K562 (cell line): ENCODE data around the gene SLC1A7. TPM values are rescaled to one million over a fixed set of nuclear protein-coding genes. Genes with fewer than 3 reads are reported as not detected.

Source experiments
- ATAC-seq: fragments of 200-7000 bp; cut with Tn5 transposase; 3 replicates; pipeline ENCODE4 v1.9.1; 2020; ENCODE audit warnings: moderate library complexity
- BruUV-seq: library from RNA; stranded (reverse); fragments of 400-500 nt; replicated peaks from 2 replicates; lab custom pipeline; 2021; lab: Mats Ljungman, UMichigan
- CTCF ChIA-PET: fragments of 300-600 bp; formaldehyde crosslinking; extraction: SDS; loops from one replicate; lab custom pipeline; 2021; ENCODE audit warnings: low intra/inter-chr PET ratio; lab: Yijun Ruan, JAX
- POLR2A ChIA-PET: fragments of 300-600, 350-650 bp; sonication (Branson Sonifier 250); formaldehyde crosslinking; extraction: SDS; loops from one replicate; lab custom pipeline; 2021; ENCODE audit warnings: antibody characterized with exemption, inconsistent platforms; lab: Yijun Ruan, JAX
- DNase-seq, 4 experiments: peaks; one replicate each; pipeline versions ENCODE4 v3.0.0 to v3.0.0-alpha.2; 2011 to 2018; ENCODE audit warnings: low spot score in 3 of 4, mixed read lengths in 3 of 4; ENCODE audit errors: extremely low read depth in 1 of 4
- FAIRE-seq: peaks from 2 replicates; lab custom pipeline; 2011; peaks lifted over from hg19 to GRCh38; lab: Jason Lieb, UNC
- H2AFZ ChIP-seq: 2 replicates; pipeline ENCODE4 v1.6.0; 2011; ENCODE audit warnings: low read depth, low read length, control low read depth, inconsistent platforms
- H3K27ac ChIP-seq: fragments of 200-600 bp; 3 replicates; pipeline ENCODE4 v1.8.0; 2011; ENCODE audit warnings: low read depth, mild to moderate bottlenecking, control low read depth, inconsistent platforms, low read length, moderate library complexity, mixed read lengths; ENCODE audit errors: extremely low read depth
- H3K27me3 ChIP-seq, 2 experiments: fragments of 300-600 bp in 1 of 2; 2 replicates in 1 of 2; 3 replicates in 1 of 2; pipeline versions ENCODE4 v1.6.0 to v1.8.0; 2011; ENCODE audit warnings: inconsistent platforms in 2 of 2, low read length in 2 of 2, mild to moderate bottlenecking in 1 of 2, mixed read lengths in 1 of 2, moderate library complexity in 1 of 2; ENCODE audit not compliant: control insufficient read depth in 2 of 2, insufficient read depth in 2 of 2
- H3K36me3 ChIP-seq: fragments of 300-600 bp; 3 replicates; pipeline ENCODE4 v1.8.0; 2011; ENCODE audit warnings: mild to moderate bottlenecking, low read length, inconsistent platforms; ENCODE audit not compliant: control insufficient read depth, insufficient read depth
- H3K4me1 ChIP-seq, 2 experiments: fragments of 200-600 bp in 1 of 2; replicated peaks in 1 of 2; 2 replicates in 1 of 2; 3 replicates in 1 of 2; pipeline versions ENCODE4 v1.5.1 to v1.8.0; 2011; ENCODE audit warnings: inconsistent platforms in 2 of 2, low read length in 2 of 2, mild to moderate bottlenecking in 1 of 2, mixed read lengths in 1 of 2, moderate library complexity in 1 of 2; ENCODE audit not compliant: control insufficient read depth in 2 of 2, insufficient read depth in 2 of 2
- H3K4me2 ChIP-seq: 2 replicates; pipeline ENCODE4 v1.6.1; 2011; ENCODE audit warnings: low read length, control low read depth, inconsistent platforms, mixed read lengths; ENCODE audit not compliant: insufficient read depth
- H3K4me3 ChIP-seq: fragments of 200-600 bp; sonication (generic), shearing (Covaris generic); 2 replicates; pipeline ENCODE4 v1.5.1; 2016; ENCODE audit warnings: control low read depth, inconsistent platforms
- H3K79me2 ChIP-seq: fragments of 200-600 bp; 3 replicates; pipeline ENCODE4 v1.8.0; 2011; ENCODE audit warnings: low read length, inconsistent platforms; ENCODE audit not compliant: control insufficient read depth, insufficient read depth
- H3K9ac ChIP-seq, 2 experiments: 2 replicates each; pipeline versions ENCODE4 v1.6.0 to v1.6.1; 2011; ENCODE audit warnings: low read depth in 2 of 2, low read length in 2 of 2, control low read depth in 1 of 2, inconsistent platforms in 1 of 2, mild to moderate bottlenecking in 1 of 2, mixed read lengths in 1 of 2; ENCODE audit not compliant: insufficient read depth in 1 of 2
- H3K9me1 ChIP-seq: one replicate; pipeline ENCODE4 v1.6.0; 2011; ENCODE audit warnings: inconsistent platforms, mild to moderate bottlenecking, low read length, moderate library complexity; ENCODE audit not compliant: control insufficient read depth, insufficient read depth
- H3K9me3 ChIP-seq: replicated peaks from 2 replicates; pipeline ENCODE4 v1.5.1; 2011; ENCODE audit warnings: low read depth, low read length, inconsistent platforms; ENCODE audit not compliant: control insufficient read depth, insufficient read depth
- H4K20me1 ChIP-seq: replicated peaks from 2 replicates; pipeline ENCODE4 v1.6.1; 2011; ENCODE audit warnings: low read length, inconsistent platforms, mixed read lengths; ENCODE audit not compliant: control insufficient read depth, insufficient read depth
- BDP1 ChIP-seq: IDR thresholded peaks from 3 replicates; pipeline ENCODE4 v1.6.1; 2011; ENCODE audit not compliant: insufficient read length, insufficient read depth
- DLX4 ChIP-seq: fragments of 250-450 bp; sonication (Bioruptor Pico); IDR thresholded peaks from 2 replicates; pipeline ENCODE4 v1.6.1; 2021; ENCODE audit warnings: mild to moderate bottlenecking
- FOXA1 ChIP-seq: fragments of 450-650 bp; IDR thresholded peaks from 2 replicates; pipeline ENCODE4 v1.6.1; 2016; ENCODE audit warnings: mild to moderate bottlenecking, borderline replicate concordance
- GTF2A2 ChIP-seq: IDR thresholded peaks from 2 replicates; pipeline ENCODE4 v1.6.1; 2016; ENCODE audit warnings: mild to moderate bottlenecking, missing genetic modification characterization, missing compliant biosample characterization
- HINFP ChIP-seq: fragments of 450-650 bp; conservative IDR thresholded peaks from 2 replicates; pipeline ENCODE4 v1.6.1; 2016; ENCODE audit warnings: missing genetic modification characterization, low read depth, mild to moderate bottlenecking, control low read depth, missing compliant biosample characterization
- MAFK ChIP-seq: IDR thresholded peaks from 2 replicates; pipeline ENCODE4 v1.6.1; 2011; ENCODE audit warnings: low read length, improper control_type of control experiment
- MLX ChIP-seq, 2 experiments: fragments of 450-650 bp in 1 of 2; sonication (generic) in 1 of 2; formaldehyde crosslinking; conservative IDR thresholded peaks; 2 replicates each; pipeline versions ENCODE4 v1.4.0 to v1.8.1; 2020 to 2022; ENCODE audit warnings: mild to moderate bottlenecking in 1 of 2, missing genetic modification reagents in 1 of 2
- PHB ChIP-seq: fragments of 250-450 bp; sonication (Bioruptor Pico); IDR thresholded peaks from 2 replicates; pipeline ENCODE4 v1.5.0; 2021
- PHB2 ChIP-seq: fragments of 450-650 bp; IDR thresholded peaks from 2 replicates; pipeline ENCODE4 v1.6.1; 2017; ENCODE audit warnings: low read depth
- POLR2H ChIP-seq: IDR thresholded peaks from 2 replicates; pipeline ENCODE4 v1.6.1; 2016; ENCODE audit warnings: missing genetic modification characterization, low read depth, mild to moderate bottlenecking, control low read depth, missing compliant biosample characterization, moderate library complexity
- RBM17 ChIP-seq: fragments of 200-400 bp; formaldehyde crosslinking; IDR thresholded peaks from 2 replicates; pipeline ENCODE4 v1.6.1; 2017; ENCODE audit warnings: low read depth, mild to moderate bottlenecking, low read length, borderline replicate concordance
- RHOXF2B ChIP-seq: fragments of 250-450 bp; sonication (Bioruptor Pico); conservative IDR thresholded peaks from 2 replicates; pipeline ENCODE4 v1.5.1; 2021
- RUNX1 ChIP-seq: sonication (generic); IDR thresholded peaks from 2 replicates; pipeline ENCODE4 v1.6.1; 2016; ENCODE audit warnings: antibody characterized with exemption, low read depth
- ZBTB26 ChIP-seq: fragments of 450-650 bp; formaldehyde crosslinking; IDR thresholded peaks from 2 replicates; pipeline ENCODE4 v1.4.0; 2022; ENCODE audit warnings: missing genetic modification characterization
- WGBS: fragments of 100-300 bp; shearing (Covaris generic); methylation state at CpG from one replicate; pipeline ENCODE4 v1.1.6; 2016; ENCODE audit warnings: low coverage, mixed read lengths; ENCODE audit not compliant: insufficient coverage; ENCODE audit errors: missing lambda C conversion rate; 5-methylcytosine and 5-hydroxymethylcytosine counted together
- in situ Hi-C: fragments of 300-500 bp; cut with MboI; formaldehyde crosslinking; loops from 4 replicates; pipeline ENCODE4 v1.15.0; 2018; ENCODE audit warnings: inconsistent platforms, mixed read lengths
- intact Hi-C: fragments of 100-400 bp; cut with micrococcal nuclease; formaldehyde crosslinking; loops from 2 replicates; pipeline ENCODE4 v1.14.2; 2022
- polyA plus RNA-seq, 8 experiments: library from polyadenylated mRNA; depleted of rRNA in 4 of 8; stranded (reverse) in 5 of 8; unstranded in 3 of 8; fragments of >200 nt; fragmentation: Nextera tagmentation in 2 of 8; fragmentation: Illumina TruSeq in 1 of 8; extraction: Ambion mirVana in 2 of 8; extraction: Trizol in 1 of 8; gene quantifications; 2 replicates each; pipeline versions ENCODE4 v1.2.1 to v1.2.3, GENCODE V29; 2011 to 2014; ENCODE audit warnings: inconsistent platforms in 1 of 8, missing spikeins in 1 of 8
- total RNA-seq, 7 experiments: library from RNA; depleted of rRNA in 6 of 7; stranded (reverse); fragments of >200 nt in 6 of 7; fragmentation: Illumina TruSeq in 2 of 7; extraction: Trizol in 2 of 7; gene quantifications; 2 replicates each; pipeline versions ENCODE4 v1.2.1 to v1.2.3, GENCODE V29; 2011 to 2021; ENCODE audit warnings: low replicate concordance in 1 of 7

Gene SLC1A7
- total and polyA plus RNA-seq, 9 of the 15 experiments (the other 6 are each of a cell fraction or from before 2014, with no cell fraction given) = 0.07 TPM; not detected in 8

GRCh38 chr1:53155945-53156344 lies 13.5 kb upstream of the SLC1A7 start:
- Histone ChIP-seq H3K9ac (no peak overlapping the region), H3K79me2 (no peaks in the 10 kb centered on the region), H3K4me2 (no peak overlapping the region), H2AFZ (no peak overlapping the region), H3K9me3 (no peaks in the 10 kb centered on the region), H3K4me3 (no peak overlapping the region), H4K20me1 (no peaks in the 10 kb centered on the region), H3K27me3 (peaks cover 3 to 14% of the 10 kb centered on the region in 2 experiments; a peak in 3 of 5 replicates), H3K9me1 (no peaks in the 10 kb centered on the region), H3K4me1 (no peaks in the 10 kb centered on the region), H3K27ac (no peak overlapping the region), H3K36me3 (no peaks in the 10 kb centered on the region)
- no TSS peak for BruUV-seq
- in situ Hi-C loops (no loop called here), intact Hi-C loops (no loop called here)
- TF ChIP-seq HINFP (no peak), DLX4 (CRISPR knock-in tag) (no peak), RBM17 (no peak), PHB2 (no peak), RHOXF2B (no peak), PHB (CRISPR knock-in tag) (no peak), BDP1 (no peak), MLX (CRISPR knock-in tag; conservative IDR thresholded peaks at IDR 0.05) (no peak), FOXA1 (no peak), POLR2H (tag) (no peak), MAFK (no peak), ZBTB26 (CRISPR knock-in tag) (no peak), RUNX1 (no peak), GTF2A2 (tag) (no peak)
- no peak for FAIRE-seq
- DNase-seq = no peak
- no peak for ATAC-seq
- 17% methylated on average over 7 of the region's 7 CpGs for WGBS
- POLR2A ChIA-PET = interaction anchor here (1.0 to 1.6 kb wide), 3 partner anchors 9 to 11 kb away, joined by 3 to 4 read pairs (median 3); no protein-coding TSS in a partner anchor
- CTCF ChIA-PET = no interaction called here
